OCI-LY7 (cell line): ENCODE results near the gene BLM. TPM values are rescaled to one million over a fixed set of nuclear protein-coding genes. Genes with fewer than 3 reads are reported as not detected.

ENCODE experiments used
- BruUV-seq: library from RNA; stranded (reverse); fragments of 400-500 nt; replicated peaks from 2 replicates; lab custom pipeline; 2021; lab: Mats Ljungman, UMichigan
- CTCF ChIA-PET: fragments of 300-600 bp; sonication (Branson Sonifier 250); formaldehyde crosslinking; loops from one replicate; lab custom pipeline; 2022; ENCODE audit warnings: antibody characterized with exemption; ENCODE audit not compliant: unreplicated experiment; lab: Charles Lee
- POLR2A ChIA-PET: fragments of 300-600 bp; sonication (Branson Sonifier 250); formaldehyde crosslinking; loops from one replicate; lab custom pipeline; 2022; ENCODE audit warnings: antibody characterized with exemption; lab: Charles Lee
- DNase-seq: peaks from one replicate; pipeline ENCODE4 v3.0.0-alpha.2; 2015; ENCODE audit warnings: low spot score
- H2AFZ ChIP-seq: fragments of 200-600 bp; sonication (generic), shearing (Covaris generic); 2 replicates; pipeline ENCODE4 v1.6.1; 2014; ENCODE audit warnings: mild to moderate bottlenecking, antibody characterized with exemption, low read length, moderate library complexity
- H3K27ac ChIP-seq: fragments of 200-600 bp; sonication (generic); 2 replicates; pipeline ENCODE4 v1.5.1; 2014; ENCODE audit warnings: mixed run types, low read depth, mild to moderate bottlenecking, moderate library complexity, low read length, inconsistent platforms; ENCODE audit not compliant: poor library complexity, severe bottlenecking
- H3K36me3 ChIP-seq: fragments of 200-600 bp; sonication (generic); 2 replicates; pipeline ENCODE4 v1.6.1; 2014; ENCODE audit warnings: mild to moderate bottlenecking, antibody characterized with exemption, low read length, moderate library complexity, mixed read lengths; ENCODE audit not compliant: insufficient read depth
- H3K4me1 ChIP-seq: fragments of 200-600 bp; sonication (generic); 2 replicates; pipeline ENCODE4 v1.5.1; 2014; ENCODE audit warnings: mild to moderate bottlenecking, low read length; ENCODE audit not compliant: insufficient read depth, poor library complexity, severe bottlenecking
- H3K4me2 ChIP-seq: fragments of 200-600 bp; sonication (generic); 2 replicates; pipeline ENCODE4 v1.6.1; 2014; ENCODE audit warnings: mild to moderate bottlenecking, low read length
- H3K4me3 ChIP-seq: fragments of 200-600 bp; sonication (generic); 2 replicates; pipeline ENCODE4 v1.5.1; 2014; ENCODE audit warnings: mild to moderate bottlenecking, low read depth, low read length; ENCODE audit not compliant: poor library complexity, severe bottlenecking
- H3K79me2 ChIP-seq: fragments of 200-600 bp; sonication (generic); 2 replicates; pipeline ENCODE4 v1.6.1; 2016; ENCODE audit warnings: low read depth, mild to moderate bottlenecking, low read length, moderate library complexity, mixed read lengths; ENCODE audit not compliant: insufficient read depth
- H3K9me2 ChIP-seq: fragments of 200-600 bp; sonication (generic); 2 replicates; pipeline ENCODE4 v1.6.1; 2016; ENCODE audit warnings: mild to moderate bottlenecking, low read length, mixed read lengths; ENCODE audit not compliant: insufficient read depth
- H3K9me3 ChIP-seq: fragments of 200-600 bp; sonication (generic); 2 replicates; pipeline ENCODE4 v1.6.1; 2014; ENCODE audit warnings: mild to moderate bottlenecking, mixed run types, low read length, mixed read lengths
- H4K20me1 ChIP-seq: fragments of 200-600 bp; sonication (generic); 2 replicates; pipeline ENCODE4 v1.6.1; 2014; ENCODE audit warnings: mild to moderate bottlenecking, antibody characterized with exemption, low read length, moderate library complexity, mixed read lengths; ENCODE audit not compliant: insufficient read depth
- CTCF ChIP-seq: fragments of 200-600 bp; sonication (generic); conservative IDR thresholded peaks from 2 replicates; pipeline ENCODE4 v1.5.1; 2014; ENCODE audit warnings: mild to moderate bottlenecking, antibody characterized with exemption, low read length, moderate library complexity, mixed read lengths
- EZH2phosphoT487 ChIP-seq: fragments of 200-600 bp; sonication (generic); IDR thresholded peaks from 2 replicates; pipeline ENCODE4 v1.6.1; 2018; ENCODE audit warnings: low read depth, borderline replicate concordance, mild to moderate bottlenecking, mixed run types, antibody characterized with exemption, low read length, moderate library complexity, mixed read lengths
- intact Hi-C: fragments of 100-400 bp; cut with micrococcal nuclease; formaldehyde crosslinking; loops from one replicate; pipeline ENCODE4 v1.10.0; 2022; ENCODE audit not compliant: unreplicated experiment
- total RNA-seq, 2 experiments: library from RNA; depleted of rRNA in 1 of 2; stranded (reverse); fragments of >200 nt in 1 of 2; shearing (Covaris generic) in 1 of 2; gene quantifications; 2 replicates each; pipeline ENCODE4 v1.2.3, GENCODE V29; 2014 to 2022

BLM gene
- total RNA-seq, 2 experiments from 2014 or later: 47.1 to 51.8 TPM

GRCh38 chr15:90694987-90695386 is 22.2 kb upstream of the BLM start:
- POLR2A ChIA-PET: no interaction called here

GRCh38 chr15:90697175-90697574 is 20.0 kb upstream of the BLM start:
- Histone ChIP-seq H3K36me3 (no peaks in the 10 kb centered on the region), H3K4me2 (no peak overlapping the region), H4K20me1 (no peaks in the 10 kb centered on the region), H3K27ac (no peak overlapping the region), H3K4me1 (no peaks in the 10 kb centered on the region), H3K4me3 (no peak overlapping the region), H3K79me2 (no peaks in the 10 kb centered on the region), H3K9me2 (no peaks in the 10 kb centered on the region), H3K9me3 (no peaks in the 10 kb centered on the region), H2AFZ (no peak overlapping the region)
- intact Hi-C loops: loop anchor here (10.0 kb wide), 1 partner anchor 212 kb away; no protein-coding TSS in a partner anchor
- TF ChIP-seq EZH2phosphoT487: no peak
- no peak for TF ChIP-seq CTCF
- POLR2A ChIA-PET: interaction anchor here (0.7 kb wide), 2 partner anchors 11 to 26 kb away, joined by 3 to 6 read pairs; no protein-coding TSS in a partner anchor
- no peak for DNase-seq
- CTCF ChIA-PET: no interaction called here
- BruUV-seq: no TSS peak

More at GRCh38 chr15:90694987-90695386, 22.2 kb upstream of the BLM start:
- H2AFZ ChIP-seq: no peak overlapping the region
- TF ChIP-seq CTCF (no peak), EZH2phosphoT487 (no peak)
- DNase-seq: no peak
- no peak overlapping the region for H3K4me2 ChIP-seq
- no peak overlapping the region for H3K4me3 ChIP-seq
- CTCF ChIA-PET: no interaction called here
- no peaks in the 10 kb centered on the region for H3K9me2 ChIP-seq
- no peaks in the 10 kb centered on the region for H3K9me3 ChIP-seq
- no peaks in the 10 kb centered on the region for H4K20me1 ChIP-seq
- intact Hi-C loops: loop anchor here (10.0 kb wide), 1 partner anchor 210 kb away; no protein-coding TSS in a partner anchor
- no peaks in the 10 kb centered on the region for H3K36me3 ChIP-seq
- H3K27ac ChIP-seq: no peak overlapping the region
- BruUV-seq: no TSS peak
- H3K79me2 ChIP-seq: no peaks in the 10 kb centered on the region
- no peaks in the 10 kb centered on the region for H3K4me1 ChIP-seq

GRCh38 chr15:90698629-90699028 is 18.5 kb upstream of the BLM start:
- ChIA-PET CTCF (no interaction called here), POLR2A (interaction anchor here (0.7 to 1.6 kb wide), 2 partner anchors 11 to 42 kb away, joined by 4 to 8 read pairs; no protein-coding TSS in a partner anchor)
- Histone ChIP-seq H3K9me3 (no peaks in the 10 kb centered on the region), H3K4me2 (no peak overlapping the region), H2AFZ (no peak overlapping the region), H3K4me3 (no peak overlapping the region), H3K4me1 (no peaks in the 10 kb centered on the region), H4K20me1 (no peaks in the 10 kb centered on the region), H3K27ac (no peak overlapping the region), H3K9me2 (no peaks in the 10 kb centered on the region), H3K36me3 (no peaks in the 10 kb centered on the region), H3K79me2 (no peaks in the 10 kb centered on the region)
- BruUV-seq: no TSS peak
- DNase-seq: no peak
- intact Hi-C loops: loop anchor here (10.0 kb wide), 1 partner anchor 214 kb away; no protein-coding TSS in a partner anchor
- TF ChIP-seq EZH2phosphoT487 (no peak), CTCF (no peak)
